NCI-H1694 treated with DMSO at 0.1 percent for 48 hours (cell line): Measurements from ENCODE around the gene TP53I3.
"Not testable (repeated sequence)": the region's sequence is repeated elsewhere in the genome, so short reads cannot be mapped to it uniquely, and the experiment has no call there.

ENCODE experiments used
- DNase-seq: peaks from one replicate; lab custom pipeline; 2025; lab: John Stamatoyannopoulos, UW

The TP53I3 gene

DNA sequence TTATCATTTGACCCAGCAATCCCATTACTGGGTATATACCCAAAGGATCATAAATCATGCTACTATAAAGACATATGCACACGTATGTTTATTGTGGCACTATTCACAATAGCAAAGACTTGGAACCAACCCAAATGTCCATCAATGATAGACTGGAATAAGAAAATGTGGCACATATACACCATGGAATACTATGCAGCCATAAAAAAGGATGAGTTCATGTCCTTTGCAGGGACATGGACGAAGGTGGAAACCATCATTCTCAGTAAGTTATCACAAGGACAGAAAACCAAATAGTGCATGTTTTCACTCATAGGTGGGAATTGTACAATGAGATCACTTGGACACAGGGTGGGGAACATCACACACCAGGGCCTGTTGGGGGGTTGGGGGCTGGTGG is 16.1 kb upstream of the TP53I3 start:
- DNase-seq = not testable (repeated sequence)

DNA sequence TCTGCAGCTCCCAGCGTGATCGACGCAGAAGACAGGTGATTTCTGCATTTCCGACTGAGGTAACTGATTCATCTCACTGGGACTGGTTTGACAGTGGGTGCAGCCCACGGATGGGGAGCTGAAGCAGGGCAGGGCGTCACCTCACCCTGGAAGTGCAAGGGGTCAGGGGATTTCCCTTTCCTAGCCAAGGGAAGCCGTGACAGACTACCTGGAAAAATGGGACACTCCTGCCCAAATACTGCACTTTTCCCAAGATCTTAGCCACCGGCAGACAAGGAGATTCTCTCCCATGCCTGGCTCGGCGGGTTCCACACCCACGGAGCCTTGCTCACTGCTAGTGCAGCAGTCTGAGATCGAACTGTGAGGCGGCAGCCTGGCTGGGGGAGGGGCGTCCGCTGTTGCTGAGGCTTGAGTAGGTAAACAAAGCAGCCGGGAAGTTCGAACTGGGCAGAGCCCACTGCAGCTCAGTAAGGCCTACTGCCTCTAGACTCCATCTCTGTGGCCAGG is 10.6 kb upstream of the TP53I3 start:
- DNase-seq = not testable (repeated sequence)

DNA sequence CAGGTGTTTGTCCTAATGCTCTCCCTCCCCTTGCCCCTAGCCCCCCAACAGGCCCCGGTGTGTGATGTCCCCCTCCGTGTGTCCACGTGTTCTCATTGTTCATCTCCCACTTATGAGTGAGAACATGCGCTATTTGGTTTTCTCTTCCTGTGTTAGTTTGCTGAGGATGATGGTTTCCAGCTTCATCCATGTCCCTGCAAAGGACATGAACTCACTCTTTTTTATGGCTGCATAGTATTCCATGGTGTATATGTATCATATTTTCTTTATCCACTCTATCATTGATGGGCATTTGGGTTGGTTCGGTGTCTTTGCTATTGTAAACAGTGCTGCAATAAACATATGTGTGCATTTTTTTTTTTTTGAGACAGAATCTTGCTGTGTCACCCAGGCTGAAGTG is 8.6 kb upstream of the TP53I3 start:
- not testable (repeated sequence) for DNase-seq

DNA sequence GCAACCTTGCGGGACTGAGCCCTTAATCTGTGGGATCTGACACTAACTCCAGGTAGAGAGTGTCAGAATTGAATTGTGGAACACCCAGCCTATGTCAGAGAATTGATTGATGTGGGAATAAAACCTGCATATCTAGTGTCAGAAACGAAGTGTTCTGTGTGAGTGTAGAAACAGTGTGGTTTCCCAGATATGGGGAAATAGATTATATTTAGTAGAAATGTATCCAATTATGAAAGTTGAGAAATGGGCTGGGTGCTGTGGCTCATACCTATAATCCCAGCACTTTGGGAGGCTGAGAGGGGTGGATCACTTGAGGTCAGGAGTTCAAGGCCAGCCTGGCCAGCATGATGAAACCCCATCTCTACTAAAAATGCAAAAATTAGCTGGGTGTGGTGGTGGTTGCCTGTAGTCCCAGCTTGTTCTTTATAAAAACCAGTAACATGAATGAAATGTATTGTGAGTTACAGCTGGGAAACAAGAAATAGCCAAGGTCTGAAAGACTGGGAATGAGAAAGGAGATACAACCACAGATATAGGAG is 4.3 kb upstream of the TP53I3 start:
- no peak for DNase-seq

DNA sequence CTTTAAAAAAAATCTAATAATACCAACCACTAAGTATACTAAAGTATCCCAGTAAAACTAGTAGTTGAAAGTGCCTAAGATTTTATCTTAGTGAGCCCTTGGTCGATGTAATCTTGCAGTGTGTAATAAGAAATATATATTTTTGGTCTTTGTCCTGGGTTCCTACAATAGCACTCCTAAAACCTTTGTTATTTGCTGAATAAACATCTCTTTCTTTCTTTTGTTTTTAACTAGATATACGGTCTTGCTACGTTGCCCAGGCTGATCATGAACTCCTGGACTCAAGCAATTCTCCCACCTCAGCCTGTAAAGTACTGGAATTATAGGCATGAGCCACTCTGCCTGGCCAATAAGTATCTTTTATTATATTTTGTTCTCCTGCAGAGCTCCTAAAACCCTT is 2.4 kb upstream of the TP53I3 start:
- DNase-seq = no peak

DNA sequence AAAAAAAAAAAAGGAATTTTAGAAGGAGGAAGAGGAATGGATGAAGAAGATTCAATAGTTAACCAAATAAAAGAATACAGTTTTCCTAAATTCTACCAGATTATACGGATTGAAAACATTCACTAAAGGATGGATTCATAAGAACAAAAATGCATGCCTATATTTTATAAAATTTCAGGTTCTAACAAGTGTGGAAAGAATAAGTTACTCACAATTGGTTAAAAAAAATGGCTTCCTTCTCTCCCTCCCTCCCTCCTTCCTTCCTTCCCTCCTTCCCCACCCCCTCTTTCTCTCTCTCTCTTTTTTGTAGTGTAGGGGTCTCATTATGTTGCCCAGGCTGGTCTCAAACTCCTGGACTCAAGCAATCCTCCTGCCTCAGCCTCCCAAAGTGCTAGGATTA is 1.6 kb upstream of the TP53I3 start:
- DNase-seq = no peak

DNA sequence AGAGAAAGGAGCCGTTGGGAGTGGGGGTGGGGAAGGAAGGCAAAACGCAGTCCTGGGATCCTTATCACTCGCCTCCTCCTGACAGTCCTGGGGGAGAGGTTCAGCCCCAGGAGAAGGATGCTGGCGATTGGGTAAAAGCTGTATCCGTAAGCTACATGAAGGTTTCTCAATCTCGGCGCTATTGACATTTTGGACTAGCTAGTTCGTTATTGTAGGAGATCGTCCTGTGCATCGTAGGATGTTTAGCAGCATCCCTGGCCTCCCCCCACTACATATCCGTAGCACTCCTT is 511 bp upstream of the TP53I3 start:
- DNase-seq = no peak

DNA sequence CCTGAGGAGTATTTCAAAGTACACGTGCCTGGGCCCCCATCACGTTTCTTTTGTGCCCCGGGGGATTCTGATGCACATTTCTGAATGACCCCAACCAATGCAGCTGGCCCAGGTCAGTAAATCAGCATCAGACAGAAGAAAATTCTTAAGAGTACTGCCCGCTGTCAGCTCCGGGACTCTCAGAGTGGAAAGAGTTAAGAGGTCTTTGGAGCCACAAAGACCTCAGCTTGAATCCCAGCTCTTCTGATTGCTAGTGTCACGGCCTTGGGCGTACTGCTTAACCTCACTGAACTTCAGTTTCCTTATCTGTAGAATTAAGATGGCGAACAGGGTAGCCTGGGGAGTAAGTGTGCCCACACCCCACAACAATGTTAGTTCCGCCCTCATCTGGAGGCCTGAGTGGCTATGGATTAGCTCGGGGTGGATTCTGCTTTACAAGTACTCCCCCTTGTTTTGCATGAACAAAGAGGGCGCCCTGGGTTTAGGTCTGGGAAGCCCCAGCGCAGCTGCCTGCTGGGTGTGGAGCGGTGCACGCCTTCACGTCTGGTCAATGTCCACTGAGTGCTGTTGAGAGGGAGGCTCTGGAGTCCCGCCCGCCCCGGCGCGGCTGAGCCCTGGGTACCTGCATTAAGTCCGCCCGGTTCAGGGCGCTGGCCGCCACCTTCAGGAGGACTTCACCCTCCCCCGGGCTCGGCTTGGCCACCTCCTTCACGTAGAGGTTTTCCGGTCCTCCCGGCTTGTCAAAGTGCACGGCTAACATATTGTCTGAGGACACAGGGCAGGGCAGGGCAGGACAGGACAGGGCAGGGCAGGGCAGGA is 858 bp downstream of the TP53I3 start:
- peak; percentile 72 for DNase-seq

DNA sequence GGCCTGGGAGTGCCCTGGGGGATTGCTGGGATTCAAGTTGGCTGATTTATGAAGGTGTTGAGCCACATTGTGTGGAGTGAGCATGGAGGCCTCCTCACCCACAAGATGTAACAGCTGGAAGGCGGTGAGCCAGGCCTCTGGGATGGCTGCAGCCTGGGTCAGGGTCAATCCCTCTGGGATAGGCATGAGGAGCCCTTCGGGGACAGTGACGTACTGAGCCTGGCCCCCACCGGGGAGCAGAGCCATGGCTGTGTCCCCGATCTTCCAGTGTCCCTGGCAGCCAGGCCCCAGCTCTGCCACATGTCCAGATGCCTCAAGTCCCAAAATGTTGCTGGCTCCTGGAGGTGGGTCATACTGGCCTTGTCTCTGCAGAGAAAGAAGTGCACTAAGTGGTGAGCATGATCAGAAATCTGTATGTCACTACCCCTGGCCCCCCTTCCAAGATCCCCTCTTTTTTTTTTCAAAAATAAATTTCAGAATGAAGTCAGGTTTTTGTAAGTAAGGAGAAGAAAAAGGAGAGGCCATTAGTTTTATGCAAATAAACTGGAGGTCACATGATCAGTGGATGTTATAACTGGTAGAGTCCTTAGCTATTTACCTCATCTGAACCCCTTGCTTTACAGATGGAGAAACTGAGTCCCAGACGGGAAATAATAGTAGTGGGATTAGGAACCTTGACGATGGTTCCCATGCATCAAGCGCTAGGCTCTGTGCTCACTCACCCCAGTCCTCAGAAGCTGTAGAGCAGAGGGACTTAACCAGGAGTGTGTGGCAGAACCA is 1.7 kb downstream of the TP53I3 start:
- DNase-seq = no peak

DNA sequence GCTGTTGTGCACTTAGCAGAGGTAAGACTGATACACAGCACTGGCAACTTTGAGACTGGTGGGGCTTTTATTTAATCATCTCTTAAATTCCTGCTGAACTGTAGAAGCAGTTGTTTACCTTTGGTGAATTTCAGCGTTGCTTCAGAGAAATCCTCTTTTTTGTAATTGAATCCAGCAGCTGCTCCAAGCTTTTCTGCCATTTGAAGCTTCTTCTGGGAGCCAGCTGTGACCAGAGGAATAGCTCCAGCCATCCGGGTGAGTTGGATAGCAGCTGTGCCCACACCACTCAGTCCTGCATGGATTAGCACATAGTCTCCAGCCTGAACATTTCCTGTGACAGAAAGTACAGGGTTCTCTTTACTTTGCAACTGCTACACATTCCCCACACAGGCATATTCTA is 3.9 kb downstream of the TP53I3 start:
- DNase-seq = no peak

DNA sequence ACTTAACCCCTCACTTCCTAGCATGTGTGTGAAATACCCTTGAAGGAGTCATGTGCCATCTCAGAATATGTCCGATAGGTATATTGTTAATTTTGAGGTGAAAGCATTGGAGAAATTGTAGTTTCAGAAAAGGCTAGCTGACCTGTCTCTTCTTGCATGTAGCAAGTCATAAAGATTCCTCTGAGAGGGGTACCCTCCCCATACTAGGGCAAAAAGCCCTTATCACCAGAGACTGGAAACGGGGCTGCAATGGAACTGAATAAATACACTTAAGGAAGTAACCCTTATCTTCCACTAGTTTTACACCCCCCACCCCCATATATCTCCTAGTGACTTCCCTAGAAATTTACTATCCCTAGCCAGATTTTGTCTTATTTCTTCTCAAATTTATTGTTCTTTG is 6.8 kb downstream of the TP53I3 start:
- no peak for DNase-seq

DNA sequence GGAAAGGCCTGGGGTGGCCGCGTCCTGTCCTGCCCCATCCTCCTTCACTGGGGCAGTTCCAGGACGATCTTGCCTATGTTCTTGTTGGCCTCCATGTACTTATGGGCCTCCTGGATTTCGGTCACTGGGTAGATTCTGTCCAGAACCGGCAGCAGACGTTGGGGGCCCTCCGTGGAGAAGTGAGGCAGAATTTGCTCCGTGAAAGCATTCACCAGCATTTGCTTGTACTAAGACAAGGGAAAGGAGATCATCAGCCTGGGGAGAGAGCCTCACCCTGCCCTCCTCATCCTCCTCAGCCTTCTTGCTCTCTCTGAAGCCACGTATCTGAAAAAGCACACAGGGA is 7.1 kb downstream of the TP53I3 start:
- no peak for DNase-seq

DNA sequence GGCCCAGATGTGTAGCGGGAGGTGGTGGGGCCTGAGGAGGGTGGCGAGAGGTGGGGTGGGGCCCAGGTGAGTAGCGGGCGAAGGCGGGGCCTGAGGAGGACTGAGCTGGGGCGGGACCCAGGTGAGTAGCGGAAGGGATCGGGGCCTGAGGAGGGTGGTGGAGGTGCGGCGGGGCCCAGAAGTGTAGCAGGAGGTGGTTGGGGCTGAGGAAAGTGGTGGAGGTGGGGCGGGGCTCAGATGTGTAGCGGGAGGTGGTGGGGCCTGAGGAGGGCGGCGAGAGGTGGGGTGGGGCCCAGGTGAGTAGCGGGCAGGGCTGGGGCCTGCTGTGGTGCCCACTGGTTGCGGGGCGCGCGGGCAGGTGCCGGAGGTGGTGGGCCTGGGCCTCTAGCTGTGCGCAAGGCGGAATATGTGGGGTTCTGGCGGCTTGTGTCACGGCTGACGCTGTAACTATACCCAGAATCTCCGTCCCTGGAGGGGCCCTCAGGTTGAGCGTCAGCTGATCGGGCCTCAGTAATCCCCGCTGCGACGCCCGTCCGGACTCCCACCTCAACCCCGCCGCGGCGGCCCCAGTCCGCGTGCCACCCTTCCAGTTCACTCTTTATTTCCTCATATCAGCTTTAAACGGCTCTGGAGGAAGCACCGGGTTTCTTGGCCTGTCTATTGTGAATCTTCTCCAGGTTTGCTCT is 7.6 kb downstream of the TP53I3 start:
- no peak for DNase-seq

DNA sequence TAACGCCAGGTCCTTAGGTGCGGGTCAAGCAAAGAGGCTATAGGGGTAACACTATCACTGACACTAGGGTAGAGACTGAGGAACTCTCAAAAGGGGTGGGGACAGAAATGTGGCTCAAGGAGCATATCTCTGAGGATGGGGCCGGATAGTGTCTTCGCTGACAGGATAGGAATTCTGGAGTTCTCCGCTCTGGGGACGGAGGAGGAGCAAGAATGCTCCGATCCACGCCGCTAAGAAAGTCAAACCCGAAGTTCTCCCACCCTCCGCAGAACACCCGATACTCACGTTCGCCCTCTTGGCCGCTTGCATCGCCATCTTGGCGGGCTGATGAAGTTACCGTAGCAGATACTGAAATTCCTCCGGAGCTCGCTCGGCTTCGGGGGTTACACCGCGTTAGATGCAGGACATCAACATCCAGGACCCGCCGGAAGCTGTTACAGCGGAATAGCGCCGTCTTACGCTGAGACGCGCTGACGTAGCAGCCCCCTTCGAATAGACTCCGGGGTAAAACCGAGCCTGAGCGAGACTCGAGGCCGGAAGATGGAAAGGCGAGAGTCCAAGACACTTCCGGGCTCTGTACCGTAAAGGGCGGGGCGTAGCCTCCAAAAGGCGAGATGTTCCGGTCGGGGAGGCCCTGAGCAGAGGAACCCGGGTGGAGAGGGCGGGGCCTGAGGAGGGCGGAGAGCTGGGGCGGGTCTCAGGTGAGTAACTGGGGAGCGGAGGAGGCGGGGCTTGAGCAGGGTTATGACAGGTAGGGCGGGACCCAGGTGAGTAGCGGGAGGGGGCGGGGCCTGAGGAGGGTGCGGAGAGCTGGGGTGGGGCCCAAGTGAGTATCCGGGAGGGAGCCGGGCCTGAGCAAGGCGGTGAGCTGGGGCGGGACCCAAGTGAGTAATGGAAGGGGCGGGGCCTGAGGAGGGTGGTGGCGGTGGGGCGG is 8.5 kb downstream of the TP53I3 start, which contains the start of gene SF3B6:
Gene SF3B6 (minus strand): TSS at position 412 of the 934 bp plus-strand sequence. CDS start 97 bp downstream, at position 315.
- peak; percentile 97 for DNase-seq

DNA sequence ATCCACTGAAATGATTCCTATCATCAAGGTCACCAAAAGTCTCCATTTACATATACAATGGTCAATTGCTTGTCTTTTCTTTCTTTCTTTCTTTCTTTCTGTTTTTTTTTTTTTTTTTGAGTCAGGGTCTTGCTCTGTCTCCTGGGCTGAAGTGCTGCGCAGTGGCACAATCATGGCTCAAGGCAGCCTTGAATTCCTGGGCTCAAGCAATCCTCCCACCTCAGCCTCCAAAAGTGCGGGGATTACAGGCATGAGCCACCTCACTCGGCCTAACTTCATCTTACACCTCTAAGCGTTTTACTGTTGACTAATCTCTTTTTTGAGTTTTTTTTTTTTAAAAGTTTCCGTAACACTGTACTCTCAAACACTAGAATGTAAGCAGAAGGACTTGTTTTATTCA is 9.4 kb downstream of the TP53I3 start:
- DNase-seq = no peak

DNA sequence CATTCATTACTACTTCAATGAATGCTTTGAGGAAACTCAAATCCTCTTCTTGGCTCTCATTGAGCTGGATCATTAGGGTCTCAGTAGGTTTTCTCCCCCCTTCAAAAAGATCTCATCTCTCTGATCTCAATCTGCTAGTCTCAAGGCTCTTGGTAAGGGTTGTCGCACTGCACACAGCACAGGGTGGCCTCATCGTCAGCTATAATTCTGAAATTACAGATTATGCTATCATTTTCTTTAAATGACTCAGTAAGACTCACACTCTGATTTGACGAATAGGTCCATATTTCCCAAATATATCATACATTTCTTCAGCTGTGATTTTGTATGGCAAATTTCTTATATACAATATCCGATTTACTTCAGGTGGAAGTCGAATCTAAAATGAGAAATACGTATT is 10.8 kb downstream of the TP53I3 start:
- no peak for DNase-seq

DNA sequence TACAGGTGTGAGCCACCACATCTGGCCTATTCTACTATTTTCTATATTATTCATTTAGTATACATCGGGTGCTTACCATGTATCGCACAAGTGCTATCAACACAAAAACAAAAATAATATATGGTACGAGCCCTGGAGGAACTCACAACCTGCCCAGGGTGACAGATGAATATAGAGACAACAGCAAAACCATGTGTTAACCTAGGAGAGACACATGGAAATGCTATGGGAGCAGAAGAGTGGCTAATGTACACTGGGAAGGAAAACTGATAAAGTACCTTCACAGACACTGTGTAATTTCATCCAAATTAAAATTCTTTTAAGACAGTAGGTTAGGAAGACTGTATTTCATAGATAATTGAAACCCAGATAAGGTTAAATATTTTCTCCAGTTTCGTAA is 12.4 kb downstream of the TP53I3 start:
- no peak for DNase-seq

DNA sequence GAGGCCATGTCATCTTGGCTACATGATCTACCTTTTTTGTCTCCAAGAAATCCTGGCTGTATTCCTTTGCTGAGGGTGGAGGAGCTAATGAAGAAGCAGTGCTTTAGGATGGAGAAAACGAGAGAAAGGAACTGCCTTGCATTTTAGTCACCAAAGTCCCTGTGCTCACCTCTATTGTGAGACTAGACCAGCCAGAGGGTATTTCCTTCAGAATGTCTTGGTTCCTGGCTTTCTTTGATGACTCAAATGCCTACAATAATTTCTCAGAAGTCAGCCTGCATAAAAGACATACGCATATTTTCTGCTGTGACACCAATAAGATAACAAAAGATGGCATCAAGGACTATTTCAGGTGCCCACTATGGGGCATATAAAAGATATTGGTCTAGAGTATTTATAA is 19.3 kb downstream of the TP53I3 start:
- no peak for DNase-seq

DNA sequence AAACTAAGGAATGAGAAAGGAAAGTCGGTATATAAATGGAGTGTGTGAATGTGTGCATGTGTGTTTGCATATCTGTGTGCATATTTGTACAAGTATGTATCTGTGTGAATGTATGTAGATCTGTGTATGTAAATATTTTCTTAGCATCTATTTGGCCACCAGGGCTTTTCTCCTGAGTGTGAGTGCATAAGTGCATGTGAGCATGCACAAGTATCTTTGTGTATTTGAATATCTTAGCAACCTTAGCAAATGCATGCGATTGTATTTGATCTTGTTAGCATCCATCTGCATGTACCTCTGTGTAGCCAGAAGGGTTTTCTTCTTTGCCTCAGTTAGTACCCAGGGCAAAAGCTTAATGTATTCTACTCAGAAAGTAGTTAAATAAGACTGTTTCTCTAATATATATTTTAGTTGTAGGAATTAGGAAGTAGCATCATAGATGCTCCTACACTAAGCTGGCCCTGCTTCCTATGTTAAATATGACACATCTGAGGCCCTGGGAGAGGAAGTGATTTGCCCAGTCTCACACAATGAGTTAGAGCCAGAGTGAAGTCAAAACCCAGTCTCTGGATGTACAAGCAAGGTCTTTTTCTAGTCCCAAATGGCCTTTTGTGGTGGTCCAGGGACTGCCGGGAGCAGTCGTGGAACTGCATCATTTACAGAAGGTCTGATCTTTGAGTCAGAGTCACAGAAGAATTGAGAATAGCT is 25.9 kb downstream of the TP53I3 start:
- DNase-seq = no peak

DNA sequence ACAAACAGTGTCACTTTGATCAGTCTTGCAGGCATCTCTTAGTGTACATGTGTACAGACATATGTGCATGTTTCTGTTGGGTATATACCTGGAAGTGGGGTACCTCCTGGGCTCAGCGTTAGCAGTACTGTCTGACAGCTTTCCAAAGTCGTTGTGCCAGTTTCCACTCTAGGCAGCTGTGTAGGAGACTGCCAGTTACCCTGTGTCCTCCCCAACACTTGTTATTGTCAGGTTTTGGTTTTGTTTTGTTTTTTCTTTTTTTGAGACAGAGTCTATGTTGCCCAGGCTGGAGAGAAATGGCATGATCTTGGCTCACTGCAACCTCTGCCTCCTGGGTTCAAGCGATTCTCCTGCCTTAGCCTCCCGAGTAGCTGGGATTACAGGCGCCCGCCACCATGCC is 28.9 kb downstream of the TP53I3 start:
- no peak for DNase-seq
